PC-3 (cell line): ENCODE measurements around the gene ZFHX3. TPM values are rescaled to one million over a fixed set of nuclear protein-coding genes. Genes with fewer than 3 reads are reported as not detected.

Source experiments
- ATAC-seq: fragments of 200-7000 bp; cut with Tn5 transposase; 2 replicates; pipeline ENCODE4 v1.9.1; 2020; ENCODE audit warnings: mild to moderate bottlenecking, moderate library complexity
- BruUV-seq: library from RNA; stranded (reverse); fragments of 400-500 nt; replicated peaks from 2 replicates; lab custom pipeline; 2021; lab: Mats Ljungman, UMichigan
- CTCF ChIA-PET: fragments of 300-600 bp; sonication (Branson Sonifier 250); formaldehyde crosslinking; loops from one replicate; lab custom pipeline; 2022; ENCODE audit warnings: antibody characterized with exemption; lab: Charles Lee
- POLR2A ChIA-PET: fragments of 300-600 bp; sonication (Branson Sonifier 250); formaldehyde crosslinking; loops from one replicate; lab custom pipeline; 2022; ENCODE audit warnings: antibody characterized with exemption; ENCODE audit not compliant: unreplicated experiment; lab: Charles Lee
- DNase-seq: peaks from one replicate; pipeline ENCODE4 v3.0.0-alpha.2; 2015
- H2AFZ ChIP-seq: fragments of 300-600 bp; sonication (generic); 2 replicates; pipeline ENCODE4 v1.6.0; 2016; ENCODE audit warnings: antibody characterized with exemption, low read length
- H3F3A ChIP-seq: fragments of 300-600 bp; sonication (generic); one replicate; pipeline ENCODE4 v1.6.0; 2017; ENCODE audit warnings: antibody characterized with exemption, low read length, control low read depth, mild to moderate bottlenecking; ENCODE audit not compliant: unreplicated experiment
- H3K27ac ChIP-seq: fragments of 300-600 bp; sonication (generic); 2 replicates; pipeline ENCODE4 v1.5.1; 2016; ENCODE audit warnings: mild to moderate bottlenecking, low read length
- H3K27me3 ChIP-seq: fragments of 300-600 bp; sonication (generic); 2 replicates; pipeline ENCODE4 v1.6.1; 2016; ENCODE audit warnings: low read length, mixed read lengths
- H3K36me3 ChIP-seq: fragments of 300-600 bp; sonication (generic); 2 replicates; pipeline ENCODE4 v1.6.1; 2016; ENCODE audit warnings: low read depth, mixed run types, low read length, mixed read lengths
- H3K4me1 ChIP-seq: fragments of 300-600 bp; sonication (generic); 2 replicates; pipeline ENCODE4 v1.5.1; 2016; ENCODE audit warnings: low read length; ENCODE audit not compliant: insufficient read depth
- H3K4me2 ChIP-seq: fragments of 300-600 bp; sonication (generic); 2 replicates; pipeline ENCODE4 v1.6.0; 2016; ENCODE audit warnings: low read length
- H3K4me3 ChIP-seq: fragments of 300-600 bp; sonication (generic); 2 replicates; pipeline ENCODE4 v1.5.1; 2016; ENCODE audit warnings: mild to moderate bottlenecking, low read length, mixed read lengths
- H3K79me2 ChIP-seq: fragments of 300-600 bp; sonication (generic); 2 replicates; pipeline ENCODE4 v1.6.1; 2017; ENCODE audit warnings: low read length, mixed read lengths
- H3K9ac ChIP-seq: fragments of 300-600 bp; sonication (generic); 2 replicates; pipeline ENCODE4 v1.6.0; 2016; ENCODE audit warnings: mild to moderate bottlenecking, low read length
- H3K9me2 ChIP-seq: fragments of 300-600 bp; sonication (generic); replicated peaks from 2 replicates; pipeline ENCODE4 v1.6.1; 2016; ENCODE audit warnings: mixed run types, low read length, mixed read lengths
- H3K9me3 ChIP-seq: fragments of 300-600 bp; sonication (generic); 2 replicates; pipeline ENCODE4 v1.6.1; 2016; ENCODE audit warnings: low read length, mixed read lengths
- H4K20me1 ChIP-seq: fragments of 300-600 bp; sonication (generic); 2 replicates; pipeline ENCODE4 v1.6.1; 2016; ENCODE audit warnings: low read length, mixed read lengths
- CTCF ChIP-seq: fragments of 300-600 bp; sonication (generic); conservative IDR thresholded peaks from 2 replicates; pipeline ENCODE4 v1.5.1; 2017; ENCODE audit warnings: antibody characterized with exemption, low read depth, mild to moderate bottlenecking, low read length
- EZH2 ChIP-seq: fragments of 300-600 bp; sonication (generic); IDR thresholded peaks from one replicate; pipeline ENCODE4 v1.6.1; 2017; ENCODE audit warnings: antibody characterized with exemption, mild to moderate bottlenecking, low read length; ENCODE audit not compliant: unreplicated experiment
- EZH2phosphoT487 ChIP-seq: fragments of 300-600 bp; sonication (generic); IDR thresholded peaks from 2 replicates; pipeline ENCODE4 v1.6.1; 2018; ENCODE audit warnings: mild to moderate bottlenecking, antibody characterized with exemption, low read length, borderline replicate concordance
- intact Hi-C: fragments of 100-400 bp; cut with micrococcal nuclease; formaldehyde crosslinking; loops from 2 replicates; pipeline ENCODE4 v1.9.0; 2023
- total RNA-seq: library from RNA; depleted of rRNA; stranded (reverse); fragments of >200 nt; gene quantifications from 2 replicates; pipeline ENCODE4 v1.2.3, GENCODE V29; 2014

ZFHX3 gene
- total RNA-seq, 1 experiment from 2014 or later: 3.5 TPM

GRCh38 chr16:72936408-72936807 lies 111.5 kb downstream of the ZFHX3 start:
- Histone ChIP-seq H2AFZ (no peak overlapping the region), H3K36me3 (no peaks in the 10 kb centered on the region), H3F3A (no peaks in the 10 kb centered on the region), H3K9me3 (no peaks in the 10 kb centered on the region), H3K4me3 (no peak overlapping the region), H3K79me2 (peaks cover 51% of the 10 kb centered on the region), H4K20me1 (no peaks in the 10 kb centered on the region), H3K27ac (no peak overlapping the region), H3K27me3 (no peaks in the 10 kb centered on the region), H3K4me1 (peaks cover 36% of the 10 kb centered on the region), H3K9ac (no peak overlapping the region), H3K4me2 (no peak overlapping the region), H3K9me2 (no peaks in the 10 kb centered on the region)
- no TSS peak for BruUV-seq
- no peak for DNase-seq
- ChIA-PET POLR2A (no interaction called here), CTCF (no interaction called here)
- intact Hi-C loops: no loop called here
- no peak for TF ChIP-seq EZH2phosphoT487
- ATAC-seq: no peak

GRCh38 chr16:72935896-72936295 lies 112.0 kb downstream of the ZFHX3 start:
- no peak for ATAC-seq

GRCh38 chr16:72934636-72935403 lies 113.1 kb downstream of the ZFHX3 start:
- Histone ChIP-seq H3K4me2 (no peak overlapping the region), H3K27me3 (no peaks in the 10 kb centered on the region), H3K9me3 (no peaks in the 10 kb centered on the region), H3K9me2 (no peaks in the 10 kb centered on the region), H3F3A (no peaks in the 10 kb centered on the region), H3K9ac (no peak overlapping the region), H2AFZ (no peak overlapping the region), H3K4me1 (peaks cover 44% of the 10 kb centered on the region), H3K4me3 (no peak overlapping the region), H3K79me2 (peaks cover 38% of the 10 kb centered on the region), H4K20me1 (no peaks in the 10 kb centered on the region), H3K36me3 (no peaks in the 10 kb centered on the region), H3K27ac (no peak overlapping the region)
- no TSS peak for BruUV-seq
- DNase-seq (no peak), ATAC-seq (no peak)
- POLR2A ChIA-PET: no interaction called here
- intact Hi-C loops: no loop called here
- CTCF ChIA-PET: no interaction called here
- no peak for TF ChIP-seq EZH2

More at GRCh38 chr16:72935896-72936295, 112.0 kb downstream of the ZFHX3 start:
- Histone ChIP-seq H3K4me1 (peaks cover 41% of the 10 kb centered on the region), H3K9me2 (no peaks in the 10 kb centered on the region), H4K20me1 (no peaks in the 10 kb centered on the region), H3K9ac (no peak overlapping the region), H2AFZ (no peak overlapping the region), H3F3A (no peaks in the 10 kb centered on the region), H3K9me3 (no peaks in the 10 kb centered on the region), H3K27ac (no peak overlapping the region), H3K27me3 (no peaks in the 10 kb centered on the region), H3K4me3 (no peak overlapping the region), H3K4me2 (no peak overlapping the region), H3K79me2 (peaks cover 47% of the 10 kb centered on the region), H3K36me3 (no peaks in the 10 kb centered on the region)
- no peak for DNase-seq
- no TSS peak for BruUV-seq
- intact Hi-C loops: no loop called here
- POLR2A ChIA-PET: no interaction called here
- CTCF ChIA-PET: no interaction called here
- no peak for TF ChIP-seq EZH2
- TF ChIP-seq CTCF: no peak
- TF ChIP-seq EZH2phosphoT487: no peak
